ENCODE data around the gene SCN4B.
"Not testable (repeated sequence)": the region's sequence is repeated elsewhere in the genome, so short reads cannot be mapped to it uniquely, and the experiment has no call there.

Gene SCN4B, protein sequence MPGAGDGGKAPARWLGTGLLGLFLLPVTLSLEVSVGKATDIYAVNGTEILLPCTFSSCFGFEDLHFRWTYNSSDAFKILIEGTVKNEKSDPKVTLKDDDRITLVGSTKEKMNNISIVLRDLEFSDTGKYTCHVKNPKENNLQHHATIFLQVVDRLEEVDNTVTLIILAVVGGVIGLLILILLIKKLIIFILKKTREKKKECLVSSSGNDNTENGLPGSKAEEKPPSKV

DNA sequence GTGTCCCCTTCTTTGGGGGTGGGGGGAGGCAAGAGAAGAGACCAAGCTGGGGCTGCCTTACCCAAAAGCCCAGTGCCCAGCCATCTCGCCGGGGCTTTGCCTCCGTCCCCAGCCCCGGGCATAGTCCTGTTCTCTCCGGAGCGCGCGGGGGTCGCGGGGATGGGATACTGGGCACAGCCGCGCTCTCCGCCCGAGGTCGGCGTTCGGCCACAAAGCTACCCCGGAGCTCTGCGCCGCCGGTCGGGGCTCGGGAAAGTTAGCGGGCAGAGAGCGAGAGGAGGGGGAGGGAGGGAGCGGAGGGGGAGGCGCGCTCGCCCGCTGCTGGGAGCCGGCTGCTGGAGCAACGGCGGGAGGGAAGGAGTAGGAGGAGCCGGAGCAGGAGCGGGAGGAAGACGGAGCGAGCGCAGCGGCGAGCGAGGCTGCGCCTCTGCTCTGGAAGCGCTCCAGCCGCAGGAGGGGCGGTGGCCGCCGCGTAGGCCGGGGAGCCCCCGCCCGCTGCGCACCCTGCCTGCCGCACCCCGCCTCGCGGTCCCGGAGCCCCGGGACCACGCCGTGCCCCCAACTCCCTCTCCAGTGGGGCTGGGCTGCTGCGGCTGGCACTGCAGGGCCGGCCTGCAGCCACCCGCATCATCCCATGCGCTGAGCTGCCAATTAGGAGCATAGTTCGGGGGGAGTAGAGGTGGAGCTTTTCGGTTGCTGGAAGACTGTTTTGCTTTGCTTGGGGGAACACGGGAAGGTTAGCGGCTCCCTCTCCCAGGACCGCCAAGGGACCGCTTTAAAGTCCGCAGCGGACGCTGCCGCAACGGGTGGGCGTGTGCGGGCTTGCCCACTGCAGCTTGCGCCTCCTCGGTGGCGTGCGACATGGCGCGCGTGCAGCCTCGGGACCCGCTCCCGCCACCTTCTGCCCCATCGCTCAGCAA is at the start of gene SCN4B:
Gene SCN4B, minus strand, starts transcription at position 272 of the 920 bp plus-strand sequence. Its CDS starts 150 bp downstream, at position 122.
- H3K9ac ChIP-seq (ENCODE audit: low read depth, low read length), result no peak within 1 kb of the TSS
- H3K4me3 ChIP-seq (ENCODE audit: low read depth, low read length), result peak within 1 kb of the TSS; percentile 79
- H3K27me3 ChIP-seq (ENCODE audit: control insufficient read depth, insufficient read depth, low read length), result peaks cover 99% of the 10 kb centered on the region

GRCh38 chr11:118201966-118202365 is 49.3 kb upstream of the SCN4B start:
- no peaks in the 10 kb centered on the region for H3K27me3 ChIP-seq (ENCODE audit: control insufficient read depth, insufficient read depth, low read length)
- no peak overlapping the region for H3K27ac ChIP-seq (ENCODE audit: low read depth, low read length)
- H3K9me3 ChIP-seq (ENCODE audit: control insufficient read depth, insufficient read depth, low read length), result no peaks in the 10 kb centered on the region
- no peak overlapping the region for H3K9ac ChIP-seq (ENCODE audit: low read depth, low read length)
- no peak overlapping the region for H3K4me3 ChIP-seq (ENCODE audit: low read depth, low read length)
- H3K36me3 ChIP-seq (ENCODE audit: control insufficient read depth, insufficient read depth, low read length), result no peaks in the 10 kb centered on the region
- H3K4me1 ChIP-seq (ENCODE audit: control insufficient read depth, insufficient read depth, low read length), result peaks cover 8% of the 10 kb centered on the region

More for the DNA sequence above, at the start of gene SCN4B:
- Histone ChIP-seq H3K36me3 (ENCODE audit: control insufficient read depth, insufficient read depth, low read length) (no peaks in the 10 kb centered on the region), H3K27ac (ENCODE audit: low read depth, low read length) (no peak within 1 kb of the TSS), H3K9me3 (ENCODE audit: control insufficient read depth, insufficient read depth, low read length) (no peaks in the 10 kb centered on the region), H3K4me1 (ENCODE audit: control insufficient read depth, insufficient read depth, low read length) (peaks cover 56% of the 10 kb centered on the region)

DNA sequence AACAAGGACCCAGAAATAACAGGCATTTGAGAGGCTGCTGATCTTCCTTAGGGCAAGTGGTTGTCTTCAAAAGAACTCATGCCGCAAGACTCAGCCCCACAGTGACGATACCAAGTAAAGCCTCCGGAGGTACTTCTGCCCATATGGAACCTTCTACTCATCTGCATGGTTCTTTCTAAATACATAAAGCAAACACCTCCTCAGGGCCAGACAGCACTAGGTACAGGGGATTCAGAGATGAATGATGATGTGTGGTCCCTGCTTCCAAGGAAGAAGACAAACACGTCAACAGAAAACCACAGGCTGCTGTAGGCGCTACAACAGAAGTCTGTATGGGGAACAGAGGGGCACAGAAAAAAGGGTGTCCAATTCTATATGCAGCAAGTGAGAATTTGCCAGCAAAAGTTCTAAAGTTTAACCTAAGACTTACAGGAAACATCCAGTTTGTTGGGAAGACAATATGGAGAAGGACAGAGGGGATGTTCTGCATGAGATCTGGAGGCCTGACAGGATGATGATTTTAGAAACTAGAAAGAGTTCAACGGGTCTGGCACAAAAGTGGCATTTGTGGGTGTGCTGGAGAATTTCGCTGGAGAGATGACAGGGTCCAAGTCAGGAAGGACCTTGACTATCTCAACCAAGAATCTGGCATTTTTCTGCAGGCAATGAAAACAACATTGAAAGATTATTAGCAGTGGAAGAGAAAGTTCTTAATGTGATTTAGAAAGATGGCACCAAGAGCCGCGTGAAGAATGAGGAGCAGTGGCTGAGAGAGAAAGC is 48.5 kb upstream of the SCN4B start:
- Histone ChIP-seq H3K27me3 (ENCODE audit: control insufficient read depth, insufficient read depth, low read length) (no peaks in the 10 kb centered on the region), H3K4me3 (ENCODE audit: low read depth, low read length) (no peak overlapping the region), H3K4me1 (ENCODE audit: control insufficient read depth, insufficient read depth, low read length) (peaks cover 14% of the 10 kb centered on the region), H3K9ac (ENCODE audit: low read depth, low read length) (no peak overlapping the region), H3K27ac (ENCODE audit: low read depth, low read length) (no peak overlapping the region), H3K9me3 (ENCODE audit: control insufficient read depth, insufficient read depth, low read length) (no peaks in the 10 kb centered on the region), H3K36me3 (ENCODE audit: control insufficient read depth, insufficient read depth, low read length) (no peaks in the 10 kb centered on the region)

GRCh38 chr11:118200497-118200896 is 47.9 kb upstream of the SCN4B start:
- Histone ChIP-seq H3K27ac (ENCODE audit: low read depth, low read length) (no peak overlapping the region), H3K9ac (ENCODE audit: low read depth, low read length) (no peak overlapping the region), H3K4me3 (ENCODE audit: low read depth, low read length) (no peak overlapping the region), H3K4me1 (ENCODE audit: control insufficient read depth, insufficient read depth, low read length) (peaks cover 14% of the 10 kb centered on the region), H3K9me3 (ENCODE audit: control insufficient read depth, insufficient read depth, low read length) (no peaks in the 10 kb centered on the region), H3K27me3 (ENCODE audit: control insufficient read depth, insufficient read depth, low read length) (no peaks in the 10 kb centered on the region), H3K36me3 (ENCODE audit: control insufficient read depth, insufficient read depth, low read length) (no peaks in the 10 kb centered on the region)

DNA sequence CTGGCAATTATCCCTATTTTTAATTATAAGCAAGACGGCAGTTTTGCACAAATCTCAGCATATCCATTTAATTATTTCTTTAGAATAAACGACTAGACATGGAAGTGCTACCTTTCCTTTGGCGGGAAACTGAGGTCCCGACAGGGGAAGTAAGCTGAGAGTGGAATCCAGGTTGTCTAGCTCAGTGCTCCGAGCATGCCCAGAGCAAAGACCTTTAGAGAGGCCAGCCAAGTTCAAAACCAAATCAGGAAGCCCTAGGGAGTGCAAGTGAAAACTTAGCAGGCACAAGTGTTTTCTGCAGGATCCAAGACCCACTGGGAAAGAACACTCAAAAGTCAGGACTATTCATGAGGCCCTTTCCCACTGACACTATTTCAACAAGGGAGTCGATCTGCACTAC is 46.5 kb upstream of the SCN4B start:
- H3K9ac ChIP-seq (ENCODE audit: low read depth, low read length), result no peak overlapping the region
- H3K27me3 ChIP-seq (ENCODE audit: control insufficient read depth, insufficient read depth, low read length), result no peaks in the 10 kb centered on the region
- H3K4me3 ChIP-seq (ENCODE audit: low read depth, low read length), result no peak overlapping the region
- H3K9me3 ChIP-seq (ENCODE audit: control insufficient read depth, insufficient read depth, low read length), result no peaks in the 10 kb centered on the region
- H3K36me3 ChIP-seq (ENCODE audit: control insufficient read depth, insufficient read depth, low read length), result no peaks in the 10 kb centered on the region
- H3K27ac ChIP-seq (ENCODE audit: low read depth, low read length), result no peak overlapping the region
- H3K4me1 ChIP-seq (ENCODE audit: control insufficient read depth, insufficient read depth, low read length), result peaks cover 26% of the 10 kb centered on the region

- H3K9me3 ChIP-seq (ENCODE audit: control insufficient read depth, insufficient read depth, low read length), result no peaks in the 10 kb centered on the region
- no peaks in the 10 kb centered on the region for H3K27me3 ChIP-seq (ENCODE audit: control insufficient read depth, insufficient read depth, low read length)
- H3K4me3 ChIP-seq (ENCODE audit: low read depth, low read length), result no peak overlapping the region
- H3K27ac ChIP-seq (ENCODE audit: low read depth, low read length), result no peak overlapping the region
- peaks cover 29% of the 10 kb centered on the region for H3K4me1 ChIP-seq (ENCODE audit: control insufficient read depth, insufficient read depth, low read length)
- H3K36me3 ChIP-seq (ENCODE audit: control insufficient read depth, insufficient read depth, low read length), result no peaks in the 10 kb centered on the region
- H3K9ac ChIP-seq (ENCODE audit: low read depth, low read length), result no peak overlapping the region
Observed at GRCh38 chr11:118198370-118198769, 45.7 kb upstream of the SCN4B start.

DNA sequence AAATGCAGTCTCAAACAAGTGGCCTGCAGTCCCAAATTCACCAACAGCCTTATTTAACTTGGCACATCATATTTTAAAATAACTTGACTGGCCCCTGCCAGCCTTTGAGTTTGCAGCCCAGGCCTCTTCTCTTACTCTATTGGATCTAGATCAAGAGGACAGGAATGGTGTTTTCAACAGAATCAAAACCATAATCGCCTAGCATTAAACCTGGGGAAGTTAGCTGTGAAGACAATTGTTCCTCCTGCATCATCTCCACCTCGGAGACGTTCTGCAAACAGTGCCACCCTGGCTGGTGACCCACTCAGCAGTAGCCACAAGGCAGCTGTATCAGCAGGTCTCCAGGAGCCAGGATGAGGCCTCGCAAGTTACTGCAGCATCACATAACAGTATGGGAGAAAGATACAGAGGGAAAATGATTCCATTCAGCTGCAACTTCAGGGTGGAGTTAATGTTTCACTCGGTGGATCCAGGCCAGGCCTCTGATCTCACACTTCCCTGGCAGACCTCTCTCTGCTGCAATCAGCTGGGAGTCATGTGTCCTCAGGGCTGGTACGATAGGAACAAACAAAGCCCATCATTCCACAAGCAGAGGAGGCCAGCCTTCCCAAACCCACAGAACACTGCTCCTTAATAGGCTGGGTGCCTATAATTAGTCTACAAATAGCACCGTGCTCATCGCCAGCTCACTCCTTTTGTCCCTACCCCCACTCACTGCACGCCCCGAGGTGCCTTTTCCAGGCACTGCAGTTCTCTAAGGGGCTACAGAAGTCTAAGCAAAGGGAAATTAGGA is 42.4 kb upstream of the SCN4B start:
- H3K27ac ChIP-seq (ENCODE audit: low read depth, low read length), result peak overlapping the region; percentile 50
- H3K4me1 ChIP-seq (ENCODE audit: control insufficient read depth, insufficient read depth, low read length), result peaks cover 29% of the 10 kb centered on the region
- no peaks in the 10 kb centered on the region for H3K36me3 ChIP-seq (ENCODE audit: control insufficient read depth, insufficient read depth, low read length)
- no peak overlapping the region for H3K4me3 ChIP-seq (ENCODE audit: low read depth, low read length)
- no peaks in the 10 kb centered on the region for H3K27me3 ChIP-seq (ENCODE audit: control insufficient read depth, insufficient read depth, low read length)
- no peak overlapping the region for H3K9ac ChIP-seq (ENCODE audit: low read depth, low read length)
- H3K9me3 ChIP-seq (ENCODE audit: control insufficient read depth, insufficient read depth, low read length), result peaks cover 2% of the 10 kb centered on the region; the same call in 1 of the 2 replicates

DNA sequence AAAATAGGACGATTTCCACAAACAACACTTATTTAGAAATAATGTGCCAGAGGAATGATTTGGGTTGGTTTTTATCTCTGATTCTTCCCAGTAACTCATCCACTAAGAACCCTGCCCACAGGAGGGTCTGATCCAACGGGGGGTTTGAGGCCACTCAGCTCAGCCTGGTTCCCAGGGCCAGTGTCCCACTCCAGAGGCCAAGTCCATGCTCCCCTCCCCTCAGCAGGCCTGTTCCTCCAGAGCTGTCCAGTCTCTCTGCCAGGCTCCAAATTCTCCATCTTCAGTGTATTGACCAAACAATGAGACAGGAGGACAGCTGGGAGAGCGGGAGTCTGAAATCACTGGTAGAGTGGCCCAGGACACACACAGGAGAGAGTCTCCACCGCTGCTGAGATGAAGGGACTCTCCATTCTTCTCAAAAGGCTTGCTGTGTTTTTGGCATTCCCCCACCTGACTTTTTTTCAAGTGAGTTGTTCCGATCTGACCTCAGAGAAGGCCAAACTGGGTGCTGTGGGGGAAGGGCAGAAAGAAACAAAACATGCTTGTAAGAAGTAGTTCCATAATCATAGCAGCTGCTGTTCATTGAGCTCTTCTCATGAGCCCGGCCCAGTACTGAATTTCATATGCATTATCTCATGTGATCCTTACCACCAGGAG is 41.4 kb upstream of the SCN4B start:
- Histone ChIP-seq H3K9me3 (ENCODE audit: control insufficient read depth, insufficient read depth, low read length) (peaks cover 2% of the 10 kb centered on the region; the same call in 1 of the 2 replicates), H3K9ac (ENCODE audit: low read depth, low read length) (no peak overlapping the region), H3K36me3 (ENCODE audit: control insufficient read depth, insufficient read depth, low read length) (no peaks in the 10 kb centered on the region)

DNA sequence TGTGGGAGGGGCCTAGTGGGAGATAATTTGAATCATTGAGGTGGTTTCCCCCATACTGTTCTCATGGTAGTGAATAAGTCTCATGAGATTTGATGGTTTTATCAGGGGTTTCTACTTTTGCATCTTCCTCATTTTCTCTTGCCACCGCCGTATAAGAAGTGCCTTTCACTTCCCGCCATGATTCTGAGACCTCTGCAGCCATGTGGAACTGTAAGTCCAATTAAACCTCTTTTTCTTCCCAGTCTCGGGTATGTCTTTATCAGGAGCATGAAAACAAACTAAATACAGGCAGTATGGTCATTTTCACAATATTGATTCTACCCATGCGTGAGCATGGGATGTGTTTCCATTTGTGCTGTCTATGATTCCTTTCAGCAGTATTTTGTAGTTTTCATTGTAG is 40.2 kb upstream of the SCN4B start:
- not testable (repeated sequence) for H3K27ac ChIP-seq (ENCODE audit: low read depth, low read length); H3K27me3 ChIP-seq (ENCODE audit: control insufficient read depth, insufficient read depth, low read length); H3K9ac ChIP-seq (ENCODE audit: low read depth, low read length); H3K4me3 ChIP-seq (ENCODE audit: low read depth, low read length); H3K9me3 ChIP-seq (ENCODE audit: control insufficient read depth, insufficient read depth, low read length); H3K36me3 ChIP-seq (ENCODE audit: control insufficient read depth, insufficient read depth, low read length)
- H3K4me1 ChIP-seq (ENCODE audit: control insufficient read depth, insufficient read depth, low read length), result peaks cover 25% of the 10 kb centered on the region

More for the DNA sequence above, 41.4 kb upstream of the SCN4B start:
- Histone ChIP-seq H3K4me3 (ENCODE audit: low read depth, low read length) (no peak overlapping the region), H3K27ac (ENCODE audit: low read depth, low read length) (no peak overlapping the region), H3K4me1 (ENCODE audit: control insufficient read depth, insufficient read depth, low read length) (peaks cover 29% of the 10 kb centered on the region), H3K27me3 (ENCODE audit: control insufficient read depth, insufficient read depth, low read length) (no peaks in the 10 kb centered on the region)

DNA sequence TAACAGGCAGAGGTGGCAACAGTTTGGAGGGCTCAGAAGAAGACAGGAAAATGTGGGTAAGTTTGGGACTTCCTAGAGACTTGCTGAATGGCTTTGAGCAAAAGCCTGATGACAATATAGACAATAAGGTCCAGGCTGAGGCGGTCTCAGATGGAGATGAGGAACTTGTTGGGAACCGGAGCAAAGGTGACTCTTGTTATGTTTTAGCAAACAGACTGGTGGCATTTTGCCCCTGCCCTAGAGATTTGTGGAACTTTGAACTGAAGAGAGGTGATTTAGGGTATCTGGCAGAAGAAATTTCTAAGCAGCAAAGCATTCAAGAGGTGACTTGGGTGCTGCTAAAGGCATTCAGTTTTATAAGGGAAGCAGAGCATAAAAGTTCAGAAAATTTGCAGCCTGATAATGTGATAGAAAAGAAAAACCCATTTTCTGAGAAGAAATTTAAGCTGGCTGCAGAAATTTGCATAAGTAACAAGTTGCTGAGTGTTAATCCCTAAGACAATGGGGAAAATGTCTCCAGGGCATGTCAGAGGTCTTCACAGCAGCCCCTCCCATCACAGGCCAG is 38.4 kb upstream of the SCN4B start:
- not testable (repeated sequence) for H3K9ac ChIP-seq (ENCODE audit: low read depth, low read length); H3K27me3 ChIP-seq (ENCODE audit: control insufficient read depth, insufficient read depth, low read length); H3K9me3 ChIP-seq (ENCODE audit: control insufficient read depth, insufficient read depth, low read length); H3K4me3 ChIP-seq (ENCODE audit: low read depth, low read length); H3K27ac ChIP-seq (ENCODE audit: low read depth, low read length); H3K36me3 ChIP-seq (ENCODE audit: control insufficient read depth, insufficient read depth, low read length)
- H3K4me1 ChIP-seq (ENCODE audit: control insufficient read depth, insufficient read depth, low read length), result peaks cover 16% of the 10 kb centered on the region
